Renal cortex interstitium (tissue), 11 donors: ENCODE results near the gene ZFHX3. TPM values are rescaled to one million over a fixed set of nuclear protein-coding genes. Genes with fewer than 3 reads are reported as not detected.

Experiments used
- DNase-seq, 11 donors: peaks; one replicate each; pipeline ENCODE4 v3.0.0-alpha.2; 2013; ENCODE audit warnings: low read depth in 9 of 11, low spot score in 4 of 11; ENCODE audit errors: extremely low read depth in 1 of 11
- polyA plus RNA-seq, 3 donors: library from polyadenylated mRNA; unstranded; fragments of 120-200 nt; gene quantifications; one replicate each; pipeline ENCODE4 v1.2.1, GENCODE V29; 2013; ENCODE audit not compliant: insufficient read length in 3 of 3

Gene ZFHX3
- polyA plus RNA-seq, 3 donors: 20.2 to 25.8 (median 20.2) TPM

DNA sequence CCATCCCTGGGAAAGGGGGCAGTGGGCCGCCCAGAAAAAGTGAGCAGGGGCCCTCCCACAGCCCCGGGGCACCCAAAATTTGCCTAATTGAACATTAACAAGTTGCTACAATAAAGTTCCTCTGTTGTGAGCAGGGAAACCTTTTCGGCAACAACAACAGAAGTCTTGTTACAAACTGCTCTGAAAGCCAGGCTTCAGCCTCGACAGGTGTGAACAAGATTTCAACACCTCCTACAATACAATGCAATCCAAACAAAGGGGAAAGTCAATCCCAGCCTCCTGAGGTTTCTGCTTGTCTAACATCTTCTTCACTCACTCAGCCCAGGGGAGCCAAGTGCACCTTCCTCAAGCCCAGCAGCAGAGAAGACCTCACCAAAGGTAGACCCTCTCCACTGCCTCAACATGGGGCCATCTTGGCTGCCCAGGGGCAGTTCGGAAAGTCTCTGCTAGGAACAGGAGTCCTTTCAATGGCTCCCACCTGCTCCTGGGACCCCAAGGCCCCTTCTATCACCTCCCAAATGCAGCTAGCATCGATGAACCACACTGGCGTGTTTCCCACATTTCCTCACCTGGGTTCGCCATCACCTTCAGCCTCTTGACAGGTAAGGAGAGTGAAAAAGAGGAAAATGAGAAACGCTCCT, 19.1 kb downstream of the ZFHX3 start:
- no peak for DNase-seq

DNA sequence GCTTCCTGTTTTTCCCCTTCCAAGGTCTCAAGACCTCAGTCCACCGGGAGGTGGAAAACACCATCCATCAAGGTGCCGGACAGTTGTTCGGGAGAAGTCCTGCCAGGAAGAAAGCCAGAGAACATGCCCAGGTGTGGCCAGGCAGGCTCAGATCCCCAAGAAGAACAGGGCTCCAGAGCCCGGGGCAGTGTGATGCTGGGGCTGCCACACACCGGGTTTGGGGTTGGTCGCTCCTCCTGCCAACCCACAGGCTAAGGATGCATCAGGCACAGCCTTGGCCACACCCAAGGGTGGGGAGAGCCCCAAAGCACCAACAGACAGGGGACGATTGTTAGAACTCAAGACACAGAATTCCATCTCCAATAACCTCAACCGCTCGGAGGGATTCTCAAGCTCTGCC, 19.7 kb downstream of the ZFHX3 start:
- DNase-seq: no peak

- DNase-seq: no peak
Measured at GRCh38 chr16:73027685-73028111, 20.2 kb downstream of the ZFHX3 start.

GRCh38 chr16:73026754-73027684, 20.9 kb downstream of the ZFHX3 start:
- DNase-seq: no peak

DNA sequence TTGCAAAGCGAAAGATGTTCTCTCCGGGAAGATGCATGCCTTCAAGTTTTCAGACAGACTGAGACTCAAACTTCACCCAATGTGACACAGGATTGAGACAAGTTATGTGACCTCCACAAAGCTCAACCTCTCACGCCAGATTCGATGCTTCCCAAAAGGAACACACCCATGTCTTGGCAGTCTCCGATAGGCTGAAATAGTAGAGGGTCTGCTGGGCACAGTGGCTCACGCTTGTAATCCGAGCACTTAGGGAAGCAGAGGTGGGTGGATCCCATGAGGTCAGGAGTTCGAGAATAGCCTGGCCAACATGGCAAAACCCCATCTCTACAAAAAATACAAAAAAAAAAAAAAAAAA, 22.1 kb downstream of the ZFHX3 start:
- no peak for DNase-seq

- no peak for DNase-seq
Measured at GRCh38 chr16:73025151-73025855, 22.6 kb downstream of the ZFHX3 start.

DNA sequence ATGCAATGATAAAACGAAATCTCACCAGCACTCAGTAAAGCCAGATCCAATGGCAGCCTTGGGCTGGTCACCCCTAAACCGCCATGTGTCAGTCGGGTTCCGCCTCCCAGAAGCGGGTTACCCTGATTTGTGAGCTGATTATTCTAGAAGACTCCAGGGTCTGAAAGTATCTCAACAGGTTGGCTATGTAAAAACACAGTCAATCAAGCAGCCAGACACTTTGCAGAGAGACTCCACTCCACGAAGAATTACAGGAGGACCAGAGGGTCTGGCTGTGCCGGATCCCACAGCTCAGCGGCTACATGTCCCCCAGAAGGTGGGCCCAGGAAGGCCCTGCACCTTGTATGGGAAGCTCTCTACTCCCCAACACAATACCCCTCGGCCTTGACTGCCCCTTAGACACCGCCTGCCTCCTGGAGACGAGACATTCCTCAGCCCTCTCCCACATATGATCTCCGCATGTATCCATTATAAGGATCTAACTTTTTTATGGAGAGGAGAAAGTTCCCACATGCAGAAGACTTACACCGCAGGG, 23.3 kb downstream of the ZFHX3 start:
- no peak for DNase-seq

GRCh38 chr16:73023752-73024570, 24.0 kb downstream of the ZFHX3 start:
- no peak for DNase-seq

DNA sequence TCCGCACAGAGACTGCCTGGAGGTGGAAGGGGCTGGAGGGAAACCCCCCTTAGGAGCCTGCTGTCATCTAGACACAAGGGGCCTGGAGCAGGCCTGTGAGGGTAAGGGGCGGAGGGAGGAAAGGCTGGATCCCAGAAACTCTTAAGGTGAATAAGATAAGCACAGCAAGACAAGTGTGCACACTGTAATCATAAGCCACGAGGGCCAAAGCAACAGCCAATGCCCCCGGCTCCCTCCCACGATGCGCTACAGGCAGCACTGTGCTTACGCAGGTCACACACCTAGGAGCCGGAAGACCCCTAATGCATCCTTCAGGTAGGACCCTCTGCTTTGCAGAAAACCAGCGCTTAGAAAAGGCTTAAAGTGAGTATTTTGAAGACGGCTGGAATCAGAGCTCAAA, 24.6 kb downstream of the ZFHX3 start:
- DNase-seq: no peak

GRCh38 chr16:73022534-73022933, 25.4 kb downstream of the ZFHX3 start:
- no peak for DNase-seq

GRCh38 chr16:73021866-73022495, 25.9 kb downstream of the ZFHX3 start:
- DNase-seq: no peak

- no peak for DNase-seq
Measured at GRCh38 chr16:73020409-73020884, 27.5 kb downstream of the ZFHX3 start.

GRCh38 chr16:73019457-73020362, 28.2 kb downstream of the ZFHX3 start:
- no peak for DNase-seq

- no peak for DNase-seq
Measured at GRCh38 chr16:73018821-73019456, 29.0 kb downstream of the ZFHX3 start.

DNA sequence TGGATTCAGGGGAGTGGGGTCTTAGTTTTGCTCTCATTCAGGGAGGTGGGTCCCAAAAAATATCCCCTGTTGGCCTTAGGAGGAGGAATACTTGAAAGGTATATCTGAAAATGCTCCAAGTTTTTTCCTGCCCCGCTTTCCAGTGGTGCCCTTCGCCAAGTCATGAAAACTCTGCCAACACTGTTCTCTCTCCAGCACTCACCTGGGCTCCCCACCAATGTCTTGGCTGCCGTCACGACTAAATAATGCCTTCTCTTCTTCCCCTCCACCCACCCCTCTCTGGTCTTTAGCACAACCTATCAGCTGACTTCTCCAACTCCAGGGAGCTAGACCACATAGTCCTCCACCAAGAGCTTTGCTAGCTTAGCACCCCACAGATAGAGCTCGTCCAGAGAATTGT, 30.6 kb downstream of the ZFHX3 start:
- DNase-seq: no peak

DNA sequence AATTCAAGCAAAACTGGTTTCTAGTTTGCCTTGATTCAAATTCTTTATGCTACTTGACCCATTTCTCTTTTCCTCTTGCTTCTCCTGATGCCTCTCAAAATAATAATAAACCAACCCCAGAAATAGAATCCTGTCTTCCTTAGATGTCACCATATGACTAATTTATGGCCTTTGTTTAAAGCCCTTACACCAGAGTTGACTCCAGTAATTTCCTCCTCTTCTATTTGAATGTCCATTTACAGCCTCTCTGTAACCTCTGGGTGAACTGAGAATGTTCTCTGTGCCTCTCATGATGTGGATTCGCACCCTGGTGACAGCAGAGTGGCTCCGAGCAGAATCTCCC, 31.5 kb downstream of the ZFHX3 start:
- no peak for DNase-seq
